IMR-90 (cell line): ENCODE results near the gene PRR18. TPM values are rescaled to one million over a fixed set of nuclear protein-coding genes. Genes with fewer than 3 reads are reported as not detected.

Experiments used
- ATAC-seq: fragments of 200-7000 bp; cut with Tn5 transposase; 2 replicates; pipeline ENCODE4 v1.9.1; 2020; ENCODE audit warnings: low read depth, mild to moderate bottlenecking, moderate library complexity
- BruUV-seq: library from RNA; stranded (reverse); fragments of 400-500 nt; replicated peaks from 2 replicates; lab custom pipeline; 2021; lab: Mats Ljungman, UMichigan
- CTCF ChIA-PET: fragments of 300-600 bp; formaldehyde crosslinking; extraction: SDS; loops from one replicate; lab custom pipeline; 2021; ENCODE audit warnings: antibody characterized with exemption; lab: Yijun Ruan, JAX
- POLR2A ChIA-PET: fragments of 300-600 bp; sonication (Branson Sonifier 250); formaldehyde crosslinking; loops from one replicate; lab custom pipeline; 2022; ENCODE audit warnings: antibody characterized with exemption; ENCODE audit not compliant: unreplicated experiment; lab: Charles Lee
- DNase-seq: peaks from one replicate; pipeline ENCODE4 v3.0.0; 2013
- H2AFZ ChIP-seq: replicated peaks from 2 replicates; pipeline ENCODE3; 2013; ENCODE audit warnings: low read length, mild to moderate bottlenecking; ENCODE audit not compliant: poor library complexity
- H2AK5ac ChIP-seq: 2 replicates; pipeline ENCODE4 v1.6.1; 2013; ENCODE audit warnings: low read depth, low read length, inconsistent platforms
- H2AK9ac ChIP-seq: replicated peaks from 2 replicates; pipeline ENCODE3; 2013; ENCODE audit warnings: mild to moderate bottlenecking, low read depth, low read length, moderate library complexity; ENCODE audit not compliant: poor library complexity
- H2BK120ac ChIP-seq: 2 replicates; pipeline ENCODE4 v1.6.1; 2013; ENCODE audit warnings: low read depth, low read length, inconsistent platforms
- H2BK15ac ChIP-seq: 3 replicates; pipeline ENCODE4 v1.6.1; 2013; ENCODE audit warnings: low read depth, low read length, inconsistent platforms
- H2BK20ac ChIP-seq: 2 replicates; pipeline ENCODE4 v1.6.1; 2013; ENCODE audit warnings: low read depth, mild to moderate bottlenecking, inconsistent platforms, low read length, moderate library complexity
- H2BK5ac ChIP-seq: 2 replicates; pipeline ENCODE4 v1.6.1; 2013; ENCODE audit warnings: mild to moderate bottlenecking, low read depth, low read length, inconsistent platforms; ENCODE audit not compliant: poor library complexity, severe bottlenecking
- H3K14ac ChIP-seq: replicated peaks from 2 replicates; pipeline ENCODE4 v1.6.1; 2013; ENCODE audit warnings: low read depth, low read length, inconsistent platforms
- H3K18ac ChIP-seq: 2 replicates; pipeline ENCODE4 v1.6.1; 2013; ENCODE audit warnings: low read depth, low read length, control low read depth
- H3K23ac ChIP-seq: 2 replicates; pipeline ENCODE4 v1.6.1; 2013; ENCODE audit warnings: low read depth, low read length, inconsistent platforms
- H3K27ac ChIP-seq: 2 replicates; pipeline ENCODE4 v1.5.1; 2013; ENCODE audit warnings: mild to moderate bottlenecking, control low read depth, low read length; ENCODE audit not compliant: insufficient read depth
- H3K27me3 ChIP-seq: 2 replicates; pipeline ENCODE4 v1.6.1; 2013; ENCODE audit warnings: low read length; ENCODE audit not compliant: control insufficient read depth, insufficient read depth
- H3K36me3 ChIP-seq: 2 replicates; pipeline ENCODE4 v1.6.1; 2013; ENCODE audit warnings: low read length, mixed read lengths; ENCODE audit not compliant: control insufficient read depth, insufficient read depth
- H3K4ac ChIP-seq: 2 replicates; pipeline ENCODE4 v1.6.1; 2013; ENCODE audit warnings: low read depth, low read length, inconsistent platforms
- H3K4me1 ChIP-seq: 2 replicates; pipeline ENCODE4 v1.6.1; 2013; ENCODE audit warnings: low read length, mixed read lengths; ENCODE audit not compliant: control insufficient read depth, insufficient read depth
- H3K4me2 ChIP-seq: 2 replicates; pipeline ENCODE4 v1.6.1; 2013; ENCODE audit warnings: low read depth, mild to moderate bottlenecking, control low read depth, low read length, moderate library complexity
- H3K4me3 ChIP-seq: 2 replicates; pipeline ENCODE4 v1.5.1; 2013; ENCODE audit warnings: low read depth, mild to moderate bottlenecking, control low read depth, low read length, moderate library complexity; ENCODE audit not compliant: insufficient read depth
- H3K56ac ChIP-seq: 2 replicates; pipeline ENCODE4 v1.6.1; 2013; ENCODE audit warnings: low read length, inconsistent platforms; ENCODE audit not compliant: insufficient read depth; ENCODE audit errors: extremely low read depth
- H3K79me1 ChIP-seq, 2 experiments: 2 replicates each; pipeline ENCODE4 v1.6.1; 2013; ENCODE audit warnings: low read length in 2 of 2, inconsistent platforms in 1 of 2, low read depth in 1 of 2
- H3K9ac ChIP-seq: 2 replicates; pipeline ENCODE4 v1.6.1; 2013; ENCODE audit warnings: low read depth, low read length, control low read depth
- H3K9me1 ChIP-seq: 2 replicates; pipeline ENCODE4 v1.6.1; 2013; ENCODE audit warnings: low read length, inconsistent platforms; ENCODE audit not compliant: insufficient read depth
- H3K9me3 ChIP-seq: 2 replicates; pipeline ENCODE4 v1.6.1; 2013; ENCODE audit warnings: low read length; ENCODE audit not compliant: control insufficient read depth, insufficient read depth
- H4K20me1 ChIP-seq: 2 replicates; pipeline ENCODE4 v1.6.1; 2013; ENCODE audit warnings: low read length, inconsistent platforms; ENCODE audit not compliant: insufficient read depth
- H4K5ac ChIP-seq: 2 replicates; pipeline ENCODE4 v1.6.1; 2013; ENCODE audit warnings: mild to moderate bottlenecking, low read depth, low read length, control low read depth
- H4K8ac ChIP-seq, 2 experiments: 2 replicates each; pipeline ENCODE4 v1.6.1; 2013; ENCODE audit warnings: low read depth in 2 of 2, low read length in 2 of 2, control low read depth in 1 of 2, inconsistent platforms in 1 of 2
- H4K91ac ChIP-seq: 2 replicates; pipeline ENCODE4 v1.6.1; 2013; ENCODE audit warnings: low read depth, low read length, inconsistent platforms; ENCODE audit not compliant: insufficient read depth
- CEBPB ChIP-seq: IDR thresholded peaks from 2 replicates; pipeline ENCODE4 v1.6.1; 2012; ENCODE audit warnings: low read depth, low read length, improper control_type of control experiment
- MAFK ChIP-seq: IDR thresholded peaks from 2 replicates; pipeline ENCODE4 v1.6.1; 2012; ENCODE audit warnings: low read depth, low read length, improper control_type of control experiment
- NFE2L2 ChIP-seq: fragments of 150-350 bp; IDR thresholded peaks from 2 replicates; pipeline ENCODE4 v1.6.1; 2016; ENCODE audit warnings: low read depth, mild to moderate bottlenecking, low read length
- WGBS, 2 experiments: methylation state at CpG; one replicate each; pipeline versions ENCODE4 v1.1.5 to v1.1.7; 2013; ENCODE audit warnings: missing lambda C conversion rate in 2 of 2; ENCODE audit not compliant: insufficient read length in 1 of 2; ENCODE audit errors: extremely low coverage in 2 of 2; 5-methylcytosine and 5-hydroxymethylcytosine counted together
- dilution Hi-C: fragments of 300-500 bp; cut with HindIII; formaldehyde crosslinking; loops from one replicate; pipeline ENCODE4 v1.14.3; 2018; ENCODE audit warnings: low sequenced_read_pairs; ENCODE audit not compliant: unreplicated experiment
- in situ Hi-C: fragments of 300-500 bp; cut with MboI; formaldehyde crosslinking; loops from 3 replicates; pipeline ENCODE4 v1.14.3; 2019; ENCODE audit warnings: low sequenced_read_pairs, inconsistent platforms, mixed read lengths
- intact Hi-C: fragments of 100-400 bp; cut with micrococcal nuclease; formaldehyde crosslinking; loops from 2 replicates; pipeline ENCODE4 v1.10.0; 2022
- polyA plus RNA-seq, 3 experiments: library from polyadenylated mRNA; depleted of rRNA; stranded (reverse); fragments of >200 nt; gene quantifications; 2 replicates each; pipeline ENCODE4 v1.2.3, GENCODE V29; 2012; ENCODE audit warnings: low replicate concordance in 1 of 3
- total RNA-seq: library from RNA; depleted of rRNA; stranded (reverse); fragments of >200 nt; gene quantifications from 2 replicates; pipeline ENCODE4 v1.2.3, GENCODE V29; 2012

The PRR18 gene
- total and polyA plus RNA-seq, 2 of the 4 experiments (the other 2 are of a cell fraction): not detected

GRCh38 chr6:166335378-166336302 is 27.4 kb upstream of the PRR18 start:
- H3K4me3 ChIP-seq: no peak overlapping the region
- H3K9me1 ChIP-seq: peaks cover 13% of the 10 kb centered on the region
- H2AFZ ChIP-seq: no peak overlapping the region
- no peak overlapping the region for H2BK120ac ChIP-seq
- no peak overlapping the region for H4K91ac ChIP-seq
- intact Hi-C loops (no loop called here), dilution Hi-C loops (no loop called here), in situ Hi-C loops (no loop called here)
- H3K56ac ChIP-seq: no peak overlapping the region
- H3K9ac ChIP-seq: no peak overlapping the region
- peaks cover 8% of the 10 kb centered on the region; the same call in 1 of the 2 replicates for H3K4me1 ChIP-seq
- H3K18ac ChIP-seq: no peak overlapping the region
- no peak overlapping the region for H3K4ac ChIP-seq
- no peak overlapping the region for H3K14ac ChIP-seq
- 100% methylated on average over 1 of the region's 11 CpGs; no CpG with 5 or more reads in 1 of the 2 experiments for WGBS, 2 experiments
- ChIA-PET CTCF (no interaction called here), POLR2A (no interaction called here)
- TF ChIP-seq CEBPB (no peak), NFE2L2 (no peak), MAFK (no peak)
- no TSS peak for BruUV-seq
- no peak overlapping the region for H4K5ac ChIP-seq
- peaks cover 27 to 83% of the 10 kb centered on the region in 2 experiments for H3K79me1 ChIP-seq
- no peak overlapping the region for H3K4me2 ChIP-seq
- H2AK9ac ChIP-seq: no peak overlapping the region
- ATAC-seq: no peak
- H2BK20ac ChIP-seq: no peak overlapping the region
- H3K36me3 ChIP-seq: peaks cover 22% of the 10 kb centered on the region
- no peak overlapping the region for H3K27ac ChIP-seq
- H4K20me1 ChIP-seq: peaks cover 87% of the 10 kb centered on the region
- no peaks in the 10 kb centered on the region for H3K9me3 ChIP-seq
- no peak overlapping the region for H2AK5ac ChIP-seq
- no peak overlapping the region for H2BK5ac ChIP-seq
- DNase-seq: no peak
- H3K27me3 ChIP-seq: no peaks in the 10 kb centered on the region
- H4K8ac ChIP-seq: no peak overlapping the region
- H3K23ac ChIP-seq: no peak overlapping the region
- H2BK15ac ChIP-seq: no peak overlapping the region
